Caco-2 (cell line): ENCODE data around the gene CEBPG. TPM values are rescaled to one million over a fixed set of nuclear protein-coding genes. Genes with fewer than 3 reads are reported as not detected.

ENCODE experiments used
- BruUV-seq: library from RNA; stranded (reverse); fragments of 400-500 nt; replicated peaks from 2 replicates; lab custom pipeline; 2021; lab: Mats Ljungman, UMichigan
- CTCF ChIA-PET: fragments of 300-600 bp; sonication (Branson Sonifier 250); formaldehyde crosslinking; loops from one replicate; lab custom pipeline; 2022; ENCODE audit warnings: antibody characterized with exemption; lab: Charles Lee
- POLR2A ChIA-PET: fragments of 300-600 bp; sonication (Branson Sonifier 250); formaldehyde crosslinking; loops from one replicate; lab custom pipeline; 2022; ENCODE audit warnings: antibody characterized with exemption; lab: Charles Lee
- DNase-seq, 2 experiments: peaks; one replicate each; pipeline versions ENCODE4 v3.0.0 to v3.0.0-alpha.2; 2020 to 2022
- H3K27me3 ChIP-seq: replicated peaks from 2 replicates; pipeline ENCODE4 v1.6.0; 2011; ENCODE audit warnings: low read length; ENCODE audit not compliant: control insufficient read depth, insufficient read depth
- H3K36me3 ChIP-seq: 2 replicates; pipeline ENCODE4 v1.5.1; 2011; ENCODE audit warnings: low read length; ENCODE audit not compliant: control insufficient read depth, insufficient read depth
- H3K4me1 ChIP-seq: fragments of 250-450 bp; sonication (Bioruptor Pico); 2 replicates; pipeline ENCODE4 v1.5.1; 2020; ENCODE audit warnings: mild to moderate bottlenecking
- H3K4me3 ChIP-seq: 2 replicates; pipeline ENCODE4 v1.5.1; 2011; ENCODE audit warnings: low read depth, mild to moderate bottlenecking, control low read depth, low read length
- H3K9me3 ChIP-seq: fragments of 250-450 bp; sonication (Bioruptor Pico); 2 replicates; pipeline ENCODE4 v1.5.1; 2020; ENCODE audit warnings: mild to moderate bottlenecking, moderate library complexity
- H3K27ac Mint-ChIP-seq: one replicate; pipeline ENCODE4 v1.8.0; 2022; ENCODE audit warnings: mixed read lengths; ENCODE audit not compliant: unreplicated experiment
- H3K27me3 Mint-ChIP-seq: one replicate; pipeline ENCODE4 v1.8.0; 2022; ENCODE audit warnings: mixed read lengths; ENCODE audit not compliant: insufficient read depth, unreplicated experiment
- H3K36me3 Mint-ChIP-seq: one replicate; pipeline ENCODE4 v1.8.0; 2022; ENCODE audit warnings: mild to moderate bottlenecking, mixed read lengths; ENCODE audit not compliant: insufficient read depth, unreplicated experiment
- H3K4me1 Mint-ChIP-seq: one replicate; pipeline ENCODE4 v1.8.0; 2022; ENCODE audit warnings: low read depth, mixed read lengths; ENCODE audit not compliant: unreplicated experiment
- H3K4me3 Mint-ChIP-seq: one replicate; pipeline ENCODE4 v1.8.0; 2022; ENCODE audit warnings: mild to moderate bottlenecking, moderate library complexity, mixed read lengths; ENCODE audit not compliant: unreplicated experiment
- H3K9me3 Mint-ChIP-seq: one replicate; pipeline ENCODE4 v1.8.0; 2022; ENCODE audit warnings: mixed read lengths; ENCODE audit not compliant: unreplicated experiment
- CTCF ChIP-seq, 2 experiments: fragments of 200-600 bp in 1 of 2; IDR thresholded peaks; 1 replicate in 1 of 2; 2 replicates in 1 of 2; pipeline versions ENCODE4 v1.5.1 to v1.8.0; 2011 to 2022; ENCODE audit warnings: antibody characterized with exemption in 1 of 2, control low read depth in 1 of 2, inconsistent platforms in 1 of 2, low read depth in 1 of 2, low read length in 1 of 2, mild to moderate bottlenecking in 1 of 2, moderate library complexity in 1 of 2; ENCODE audit not compliant: insufficient read depth in 1 of 2, severe bottlenecking in 1 of 2, unreplicated experiment in 1 of 2
- intact Hi-C: fragments of 100-400 bp; cut with micrococcal nuclease; formaldehyde crosslinking; loops from one replicate; pipeline ENCODE4 v1.10.0; 2022; ENCODE audit not compliant: unreplicated experiment
- total RNA-seq: library from RNA; stranded (reverse); gene quantifications from 2 replicates; pipeline ENCODE4 v1.2.3, GENCODE V29; 2022

CEBPG gene
- total RNA-seq, 1 experiment from 2014 or later, result 79.4 TPM

DNA sequence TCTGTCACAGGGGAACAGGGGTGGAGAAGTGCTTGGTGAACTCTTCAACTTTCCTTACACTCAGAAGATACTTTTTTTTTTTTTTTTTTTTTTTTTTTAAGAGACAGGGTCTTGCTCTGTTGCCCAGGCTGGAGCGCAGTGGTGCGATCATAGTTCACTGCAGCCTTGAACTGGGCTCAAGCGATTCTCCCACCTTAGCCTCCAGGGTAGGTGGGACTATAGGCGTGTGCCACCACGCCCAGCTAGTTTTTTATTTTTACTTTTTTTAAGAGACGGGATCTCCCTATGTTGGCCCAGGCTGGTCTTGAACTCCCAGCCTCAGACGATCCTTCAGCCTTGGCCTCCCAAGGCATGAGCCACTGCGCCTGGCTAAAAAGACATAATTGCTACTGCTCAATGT is 11.5 kb downstream of the CEBPG start:
- Histone ChIP-seq H3K4me3 (no peak overlapping the region), H3K36me3 (peaks cover 6% of the 10 kb centered on the region), H3K4me1 (peaks cover 12% of the 10 kb centered on the region; the same call in 1 of the 2 replicates), H3K27me3 (no peaks in the 10 kb centered on the region), H3K9me3 (0 out of 2 replicates have a peak, but pooled peaks cover 3% of the 10 kb centered on the region)
- peak in 1 of 2 experiments; percentile 7 for DNase-seq
- no peak overlapping the region for H3K4me3 Mint-ChIP-seq
- peaks cover 71% of the 10 kb centered on the region for H3K36me3 Mint-ChIP-seq
- no peak overlapping the region for H3K27ac Mint-ChIP-seq
- ChIA-PET POLR2A (no interaction called here), CTCF (interaction anchor here (1.2 kb wide), 1 partner anchor 31 kb away, joined by 3 read pairs; no protein-coding TSS in a partner anchor)
- H3K9me3 Mint-ChIP-seq, result no peaks in the 10 kb centered on the region
- TF ChIP-seq CTCF (IDR thresholded peaks at IDR 0.05; ENCODE audit: insufficient read depth in 1 of 2, low read depth in 1 of 2, low read length in 1 of 2, severe bottlenecking in 1 of 2, unreplicated experiment in 1 of 2), result no peak
- peaks cover 25% of the 10 kb centered on the region for H3K4me1 Mint-ChIP-seq
- H3K27me3 Mint-ChIP-seq, result no peaks in the 10 kb centered on the region
- no TSS peak for BruUV-seq
- intact Hi-C loops, result no loop called here

GRCh38 chr19:33385956-33386355 is 12.4 kb downstream of the CEBPG start:
- intact Hi-C loops, result no loop called here
- peaks cover 22% of the 10 kb centered on the region for H3K4me1 Mint-ChIP-seq
- peaks cover 70% of the 10 kb centered on the region for H3K36me3 Mint-ChIP-seq
- DNase-seq, result peak in 1 of 2 experiments; percentile 22
- no peaks in the 10 kb centered on the region for H3K9me3 Mint-ChIP-seq
- peaks cover 6% of the 10 kb centered on the region for H3K36me3 ChIP-seq
- BruUV-seq, result no TSS peak
- ChIA-PET POLR2A (no interaction called here), CTCF (interaction anchor here (0.6 kb wide), 1 partner anchor 48 kb away, joined by 3 read pairs; no protein-coding TSS in a partner anchor)
- no peak overlapping the region for H3K4me3 ChIP-seq
- H3K27me3 ChIP-seq, result no peaks in the 10 kb centered on the region
- no peaks in the 10 kb centered on the region for H3K9me3 ChIP-seq
- H3K27ac Mint-ChIP-seq, result no peak overlapping the region
- H3K4me1 ChIP-seq, result 0 out of 2 replicates have a peak, but pooled peaks cover 6% of the 10 kb centered on the region
- H3K4me3 Mint-ChIP-seq, result no peak overlapping the region
- no peak for TF ChIP-seq CTCF (IDR thresholded peaks at IDR 0.05; ENCODE audit: insufficient read depth in 1 of 2, low read depth in 1 of 2, low read length in 1 of 2, severe bottlenecking in 1 of 2, unreplicated experiment in 1 of 2)
- no peaks in the 10 kb centered on the region for H3K27me3 Mint-ChIP-seq

GRCh38 chr19:33386361-33386858 is 12.9 kb downstream of the CEBPG start:
- no TSS peak for BruUV-seq
- H3K27ac Mint-ChIP-seq, result no peak overlapping the region
- Histone ChIP-seq H3K4me3 (no peak overlapping the region), H3K27me3 (no peaks in the 10 kb centered on the region), H3K4me1 (0 out of 2 replicates have a peak, but pooled peaks cover 6% of the 10 kb centered on the region), H3K9me3 (no peaks in the 10 kb centered on the region), H3K36me3 (peaks cover 6% of the 10 kb centered on the region)
- ChIA-PET POLR2A (no interaction called here), CTCF (interaction anchor here (0.6 kb wide), 1 partner anchor 48 kb away, joined by 3 read pairs; no protein-coding TSS in a partner anchor)
- H3K36me3 Mint-ChIP-seq, result peaks cover 69% of the 10 kb centered on the region
- no peaks in the 10 kb centered on the region for H3K27me3 Mint-ChIP-seq
- H3K4me1 Mint-ChIP-seq, result peaks cover 17% of the 10 kb centered on the region
- intact Hi-C loops, result no loop called here
- H3K4me3 Mint-ChIP-seq, result no peak overlapping the region
- TF ChIP-seq CTCF (IDR thresholded peaks at IDR 0.05; ENCODE audit: insufficient read depth in 1 of 2, low read depth in 1 of 2, low read length in 1 of 2, severe bottlenecking in 1 of 2, unreplicated experiment in 1 of 2), result no peak
- no peaks in the 10 kb centered on the region for H3K9me3 Mint-ChIP-seq
- DNase-seq, result peak in 1 of 2 experiments; percentile 23
